Measurements from ENCODE around the gene TPCN1. TPM values are rescaled to one million over a fixed set of nuclear protein-coding genes. Genes with fewer than 3 reads are reported as not detected.
A peak's percentile ranks its signal among the peaks of the same experiment; 100 is the strongest.

The TPCN1 gene
- total RNA-seq, 1 experiment from 2014 or later: 43.0 TPM

GRCh38 chr12:113292091-113292490 is 70.8 kb downstream of the TPCN1 start:
- peak; percentile 49 for DNase-seq (ENCODE audit: unreplicated experiment)
- CTCF ChIA-PET: no interaction called here
- Mint-ChIP-seq H3K9me3 (ENCODE audit: unreplicated experiment) (no peaks in the 10 kb centered on the region), H3K4me1 (ENCODE audit: insufficient read depth, unreplicated experiment) (no peaks in the 10 kb centered on the region), H3K36me3 (ENCODE audit: insufficient read depth, unreplicated experiment) (peaks cover 85% of the 10 kb centered on the region), H3K27ac (ENCODE audit: low read depth, unreplicated experiment) (no peak overlapping the region), H3K4me3 (ENCODE audit: unreplicated experiment) (no peak overlapping the region), H3K27me3 (ENCODE audit: insufficient read depth, unreplicated experiment) (no peaks in the 10 kb centered on the region)
- TF ChIP-seq CTCF (IDR thresholded peaks at IDR 0.05; ENCODE audit: unreplicated experiment): no peak
- BruUV-seq (replicated peaks): no TSS peak
- intact Hi-C loops (cut with micrococcal nuclease): loop anchor here (10.0 kb wide), 1 partner anchor 97 kb away; no protein-coding TSS in a partner anchor
- POLR2A ChIA-PET: interaction anchor here (0.8 to 1.3 kb wide), 5 partner anchors 19 to 70 kb away, joined by 3 to 4 read pairs (median 3); no protein-coding TSS in a partner anchor

- no peaks in the 10 kb centered on the region for H3K9me3 Mint-ChIP-seq (ENCODE audit: unreplicated experiment)
- H3K27me3 Mint-ChIP-seq (ENCODE audit: insufficient read depth, unreplicated experiment): no peaks in the 10 kb centered on the region
- no peak overlapping the region for H3K27ac Mint-ChIP-seq (ENCODE audit: low read depth, unreplicated experiment)
- POLR2A ChIA-PET: interaction anchor here (1.0 to 1.3 kb wide), 4 partner anchors 30 to 70 kb away, joined by 3 to 4 read pairs (median 3); no protein-coding TSS in a partner anchor
- peaks cover 86% of the 10 kb centered on the region for H3K36me3 Mint-ChIP-seq (ENCODE audit: insufficient read depth, unreplicated experiment)
- no peak overlapping the region for H3K4me3 Mint-ChIP-seq (ENCODE audit: unreplicated experiment)
- BruUV-seq (replicated peaks): no TSS peak
- DNase-seq (ENCODE audit: unreplicated experiment): no peak
- no peak for TF ChIP-seq CTCF (IDR thresholded peaks at IDR 0.05; ENCODE audit: unreplicated experiment)
- CTCF ChIA-PET: interaction anchor here (0.6 kb wide), 1 partner anchor 152 kb away, joined by 3 read pairs; no protein-coding TSS in a partner anchor
- no peaks in the 10 kb centered on the region for H3K4me1 Mint-ChIP-seq (ENCODE audit: insufficient read depth, unreplicated experiment)
- intact Hi-C loops (cut with micrococcal nuclease): loop anchor here (10.0 kb wide), 1 partner anchor 98 kb away; no protein-coding TSS in a partner anchor
Observed at GRCh38 chr12:113292547-113292946, 71.3 kb downstream of the TPCN1 start.

DNA sequence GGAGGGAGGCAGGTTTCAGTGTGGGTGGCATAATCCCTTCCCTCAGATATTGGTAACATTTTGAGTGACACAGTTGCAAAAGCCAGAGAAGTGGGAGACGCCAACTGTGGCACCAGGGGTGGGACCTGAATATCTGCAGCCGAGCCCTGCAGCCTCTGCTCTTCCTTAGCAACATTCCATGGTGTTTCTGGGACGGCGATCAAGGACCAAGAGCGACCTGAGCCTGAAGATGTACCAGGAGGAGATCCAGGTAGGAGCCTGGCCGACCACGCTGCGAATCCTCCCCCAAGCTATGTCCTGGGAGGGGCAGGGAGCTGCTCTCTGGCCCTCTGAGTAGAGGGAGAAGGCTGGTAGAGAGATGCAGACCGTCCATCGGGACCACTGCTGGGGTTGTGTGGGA is 71.8 kb downstream of the TPCN1 start:
- Mint-ChIP-seq H3K9me3 (ENCODE audit: unreplicated experiment) (no peaks in the 10 kb centered on the region), H3K4me1 (ENCODE audit: insufficient read depth, unreplicated experiment) (no peaks in the 10 kb centered on the region), H3K27ac (ENCODE audit: low read depth, unreplicated experiment) (no peak overlapping the region), H3K27me3 (ENCODE audit: insufficient read depth, unreplicated experiment) (no peaks in the 10 kb centered on the region), H3K36me3 (ENCODE audit: insufficient read depth, unreplicated experiment) (peaks cover 91% of the 10 kb centered on the region), H3K4me3 (ENCODE audit: unreplicated experiment) (no peak overlapping the region)
- no peak for DNase-seq (ENCODE audit: unreplicated experiment)
- no TSS peak for BruUV-seq (replicated peaks)
- intact Hi-C loops (cut with micrococcal nuclease): loop anchor here (10.0 kb wide), 1 partner anchor 98 kb away; no protein-coding TSS in a partner anchor
- TF ChIP-seq CTCF (IDR thresholded peaks at IDR 0.05; ENCODE audit: unreplicated experiment): no peak
- CTCF ChIA-PET: interaction anchor here (0.6 kb wide), 1 partner anchor 152 kb away, joined by 3 read pairs; no protein-coding TSS in a partner anchor
- POLR2A ChIA-PET: interaction anchor here (1.1 to 1.3 kb wide), 2 partner anchors 37 to 49 kb away, joined by 3 to 4 read pairs; no protein-coding TSS in a partner anchor

DNA sequence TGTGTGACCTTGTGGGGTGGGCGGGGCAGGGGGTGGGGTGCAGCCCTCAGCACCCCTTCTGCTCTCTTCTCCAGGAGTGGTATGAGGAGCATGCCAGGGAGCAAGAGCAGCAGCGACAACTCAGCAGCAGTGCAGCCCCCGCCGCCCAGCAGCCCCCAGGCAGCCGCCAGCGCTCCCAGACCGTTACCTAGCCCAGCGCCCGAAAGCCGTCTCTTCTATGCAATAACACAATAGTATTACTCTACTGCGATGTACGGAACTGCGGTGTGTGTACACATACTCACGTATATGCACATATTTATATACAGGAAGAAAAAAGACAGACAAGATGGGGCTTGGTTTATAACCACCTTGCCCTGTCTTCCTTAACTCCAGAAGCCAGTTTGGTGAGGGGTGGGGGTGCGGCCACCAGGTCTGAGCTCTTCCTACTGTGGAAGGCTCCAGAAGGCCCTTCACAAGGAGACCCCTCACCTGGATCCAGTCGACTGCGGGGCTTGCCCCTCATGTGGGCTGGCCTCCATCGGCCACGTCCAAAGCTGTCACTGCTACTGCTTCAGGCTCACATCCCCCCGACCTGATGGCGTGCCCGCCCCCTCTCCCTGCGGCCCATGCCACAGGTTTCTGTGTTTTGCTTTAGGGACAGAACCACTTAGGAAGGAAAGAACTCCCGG is 74.8 kb downstream of the TPCN1 start:
- POLR2A ChIA-PET: no interaction called here

More for the DNA sequence above, 74.8 kb downstream of the TPCN1 start:
- Mint-ChIP-seq H3K36me3 (ENCODE audit: insufficient read depth, unreplicated experiment) (peaks cover 80% of the 10 kb centered on the region), H3K27me3 (ENCODE audit: insufficient read depth, unreplicated experiment) (no peaks in the 10 kb centered on the region), H3K4me1 (ENCODE audit: insufficient read depth, unreplicated experiment) (peaks cover 8% of the 10 kb centered on the region), H3K9me3 (ENCODE audit: unreplicated experiment) (no peaks in the 10 kb centered on the region), H3K4me3 (ENCODE audit: unreplicated experiment) (no peak overlapping the region), H3K27ac (ENCODE audit: low read depth, unreplicated experiment) (no peak overlapping the region)
- CTCF ChIA-PET: no interaction called here
- no TSS peak for BruUV-seq (replicated peaks)
- intact Hi-C loops (cut with micrococcal nuclease): loop anchor here (10.0 kb wide), 1 partner anchor 101 kb away; no protein-coding TSS in a partner anchor
- no peak for TF ChIP-seq CTCF (IDR thresholded peaks at IDR 0.05; ENCODE audit: unreplicated experiment)
- no peak for DNase-seq (ENCODE audit: unreplicated experiment)
